Activated naive CD8-positive, alpha-beta T cell treated with anti-CD3 and anti-CD28 coated beads, Interleukin-2, amount 10 ng/mL, durations not matched to agents 7 days and 5 days (primary cell): Measurements from ENCODE around the gene DDX28. TPM values are rescaled to one million over a fixed set of nuclear protein-coding genes. Genes with fewer than 3 reads are reported as not detected.

Source experiments
- total RNA-seq, 2 experiments: library from RNA; stranded (reverse); gene quantifications; one replicate each; pipeline ENCODE4 v1.2.3, GENCODE V29; 2021

DDX28 gene
- total RNA-seq, 2 experiments from 2014 or later, result 15.2 to 17.0 TPM

Other genes starting within 250 kb of the DDX28 start
- gene RANBP10, start 216.7 kb downstream of the DDX28 start, total RNA-seq, result 10 to 100 TPM; 23.1 to 23.2 TPM
- gene TSNAXIP1, start 216.3 kb downstream of the DDX28 start, total RNA-seq, result under 1 TPM in 1 of 2 experiments, not detected in 1; 0.40 TPM
- 10 to 100 TPM; 48.1 to 50.1 TPM for gene THAP11, start 180.9 kb downstream of the DDX28 start, total RNA-seq
- gene NUTF2, start 176.3 kb downstream of the DDX28 start, total RNA-seq, result 10 to 100 TPM; 88.4 TPM
- 10 to 100 TPM; 84.0 to 90.7 TPM for gene CENPT, start 175.5 kb downstream of the DDX28 start, total RNA-seq
- 100 to 1,000 TPM; 119 to 130 TPM for gene EDC4, start 150.2 kb downstream of the DDX28 start, total RNA-seq
- gene NRN1L, start 138.3 kb downstream of the DDX28 start, total RNA-seq, result 1 to 10 TPM; 2.1 to 3.1 TPM
- 10 to 100 TPM; 22.8 to 25.6 TPM for gene PSKH1, start 130.0 kb downstream of the DDX28 start, total RNA-seq
- gene CTRL, start 91.4 kb downstream of the DDX28 start, total RNA-seq, result 1 to 10 TPM; 4.9 to 7.2 TPM
- 100 to 1,000 TPM; 220 to 246 TPM for gene PSMB10, start 86.4 kb downstream of the DDX28 start, total RNA-seq
- gene LCAT, start 79.1 kb downstream of the DDX28 start, total RNA-seq, result 10 to 100 TPM; 17.6 to 23.6 TPM
- gene SLC12A4, start 54.6 kb downstream of the DDX28 start, total RNA-seq, result 10 to 100 TPM; 43.9 to 48.7 TPM
- under 1 TPM; 0.54 to 0.64 TPM for gene DPEP3, start 42.7 kb downstream of the DDX28 start, total RNA-seq
- 10 to 100 TPM; 27.5 to 28.6 TPM for gene DPEP2, start 23.7 kb downstream of the DDX28 start, total RNA-seq
- gene DPEP2NB, start 7.3 kb downstream of the DDX28 start, total RNA-seq, result not detected
- gene DUS2, start 52 bp upstream of the DDX28 start, total RNA-seq, result 10 to 100 TPM; 21.1 to 25.2 TPM
- 100 to 1,000 TPM; 132 to 139 TPM for gene NFATC3, start 62.1 kb upstream of the DDX28 start, total RNA-seq
- under 1 TPM in 1 of 2 experiments, not detected in 1; 0.86 TPM for gene ESRP2, start 212.9 kb upstream of the DDX28 start, total RNA-seq
- gene PLA2G15, start 222.1 kb upstream of the DDX28 start, total RNA-seq, result 10 to 100 TPM; 10.8 to 12.5 TPM
- gene SLC7A6, start 241.3 kb upstream of the DDX28 start, total RNA-seq, result 100 to 1,000 TPM; 110 to 113 TPM